Measurements from ENCODE around the gene CDH23. TPM values are rescaled to one million over a fixed set of nuclear protein-coding genes. Genes with fewer than 3 reads are reported as not detected.

Gene CDH23
- total RNA-seq, 2 experiments from 2014 or later, result 4.6 to 5.2 TPM

GRCh38 chr10:71537681-71538080 is 141.0 kb downstream of the CDH23 start:
- Histone ChIP-seq H3K27me3 (ENCODE audit: control insufficient read depth in 1 of 2, insufficient read depth in 2 of 2, low read length in 2 of 2) (no peaks in the 10 kb centered on the region), H3K4me1 (ENCODE audit: insufficient read depth, low read length) (no peaks in the 10 kb centered on the region), H3K36me3 (ENCODE audit: insufficient read depth, low read length) (no peaks in the 10 kb centered on the region), H3K4me3 (ENCODE audit: low read length) (no peak overlapping the region), H3K9me3 (ENCODE audit: control insufficient read depth in 1 of 2, insufficient read depth in 1 of 2, low read length in 2 of 2) (no peaks in the 10 kb centered on the region), H3K27ac (ENCODE audit: low read depth in 1 of 2, low read length in 2 of 2) (no peak overlapping the region)
- Mint-ChIP-seq H3K4me3 (no peak overlapping the region), H3K4me1 (ENCODE audit: low read depth) (no peaks in the 10 kb centered on the region), H3K27me3 (no peaks in the 10 kb centered on the region), H3K9me3 (no peaks in the 10 kb centered on the region), H3K36me3 (ENCODE audit: low read depth) (no peaks in the 10 kb centered on the region), H3K27ac (no peak overlapping the region)
- TF ChIP-seq, protein P1, sequence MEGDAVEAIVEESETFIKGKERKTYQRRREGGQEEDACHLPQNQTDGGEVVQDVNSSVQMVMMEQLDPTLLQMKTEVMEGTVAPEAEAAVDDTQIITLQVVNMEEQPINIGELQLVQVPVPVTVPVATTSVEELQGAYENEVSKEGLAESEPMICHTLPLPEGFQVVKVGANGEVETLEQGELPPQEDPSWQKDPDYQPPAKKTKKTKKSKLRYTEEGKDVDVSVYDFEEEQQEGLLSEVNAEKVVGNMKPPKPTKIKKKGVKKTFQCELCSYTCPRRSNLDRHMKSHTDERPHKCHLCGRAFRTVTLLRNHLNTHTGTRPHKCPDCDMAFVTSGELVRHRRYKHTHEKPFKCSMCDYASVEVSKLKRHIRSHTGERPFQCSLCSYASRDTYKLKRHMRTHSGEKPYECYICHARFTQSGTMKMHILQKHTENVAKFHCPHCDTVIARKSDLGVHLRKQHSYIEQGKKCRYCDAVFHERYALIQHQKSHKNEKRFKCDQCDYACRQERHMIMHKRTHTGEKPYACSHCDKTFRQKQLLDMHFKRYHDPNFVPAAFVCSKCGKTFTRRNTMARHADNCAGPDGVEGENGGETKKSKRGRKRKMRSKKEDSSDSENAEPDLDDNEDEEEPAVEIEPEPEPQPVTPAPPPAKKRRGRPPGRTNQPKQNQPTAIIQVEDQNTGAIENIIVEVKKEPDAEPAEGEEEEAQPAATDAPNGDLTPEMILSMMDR (IDR thresholded peaks at IDR 0.05), result no peak
- DNase-seq (no peak), ATAC-seq (ENCODE audit: poor library complexity) (no peak)
- POLR2A ChIA-PET, result no interaction called here
- intact Hi-C loops (cut with DNase I, micrococcal nuclease), result no loop called here
- CTCF ChIA-PET, result no interaction called here

DNA sequence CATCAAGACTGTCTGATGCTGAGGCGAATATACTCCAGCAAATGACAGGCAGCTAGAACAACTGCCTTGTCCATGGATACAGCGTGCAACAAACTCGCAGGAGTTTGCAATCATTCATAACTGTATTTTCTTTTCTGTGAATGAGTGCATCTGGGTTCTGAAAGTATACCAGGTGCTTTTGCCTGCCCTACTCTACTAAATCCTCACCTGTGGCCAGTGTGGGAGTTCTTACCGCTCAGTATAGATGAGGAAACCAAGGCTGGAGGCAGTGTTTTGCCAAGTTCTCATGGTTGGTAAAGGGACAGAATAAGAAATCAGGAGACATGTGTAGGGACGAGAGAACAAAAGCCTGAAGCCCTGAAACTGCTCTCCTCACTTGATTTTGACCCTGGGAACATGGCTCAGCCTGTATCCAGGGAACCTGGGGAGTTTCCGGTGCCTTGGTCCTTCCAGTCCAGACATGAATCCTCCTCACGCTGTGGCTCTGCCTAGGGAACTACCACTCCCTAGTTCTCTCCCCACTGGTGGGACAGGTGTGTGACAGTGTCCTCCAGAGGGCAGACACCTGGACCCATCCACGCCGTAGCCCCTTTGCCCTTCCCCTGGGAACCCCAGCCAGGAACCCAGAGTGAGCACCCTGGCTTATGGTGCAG is 142.0 kb downstream of the CDH23 start:
- Mint-ChIP-seq H3K4me1 (ENCODE audit: low read depth) (no peaks in the 10 kb centered on the region), H3K36me3 (ENCODE audit: low read depth) (no peaks in the 10 kb centered on the region), H3K9me3 (no peaks in the 10 kb centered on the region), H3K27ac (no peak overlapping the region), H3K27me3 (no peaks in the 10 kb centered on the region), H3K4me3 (no peak overlapping the region)
- H3K4me1 ChIP-seq (ENCODE audit: insufficient read depth, low read length), result no peaks in the 10 kb centered on the region
- ATAC-seq (ENCODE audit: poor library complexity), result no peak
- no peaks in the 10 kb centered on the region for H3K9me3 ChIP-seq (ENCODE audit: control insufficient read depth in 1 of 2, insufficient read depth in 1 of 2, low read length in 2 of 2)
- H3K36me3 ChIP-seq (ENCODE audit: insufficient read depth, low read length), result no peaks in the 10 kb centered on the region
- H3K4me3 ChIP-seq (ENCODE audit: low read length), result no peak overlapping the region
- ChIA-PET CTCF (no interaction called here), POLR2A (no interaction called here)
- DNase-seq, result no peak
- H3K27ac ChIP-seq (ENCODE audit: low read depth in 1 of 2, low read length in 2 of 2), result no peak overlapping the region
- intact Hi-C loops (cut with DNase I, micrococcal nuclease), result no loop called here
- no peaks in the 10 kb centered on the region for H3K27me3 ChIP-seq (ENCODE audit: control insufficient read depth in 1 of 2, insufficient read depth in 2 of 2, low read length in 2 of 2)
- TF ChIP-seq, protein P1 (IDR thresholded peaks at IDR 0.05), result no peak

- H3K4me1 ChIP-seq (ENCODE audit: insufficient read depth, low read length), result no peaks in the 10 kb centered on the region
- no peak overlapping the region for H3K4me3 ChIP-seq (ENCODE audit: low read length)
- Mint-ChIP-seq H3K4me1 (ENCODE audit: low read depth) (no peaks in the 10 kb centered on the region), H3K4me3 (no peak overlapping the region), H3K27me3 (no peaks in the 10 kb centered on the region), H3K9me3 (no peaks in the 10 kb centered on the region), H3K27ac (no peak overlapping the region), H3K36me3 (ENCODE audit: low read depth) (no peaks in the 10 kb centered on the region)
- CTCF ChIA-PET, result no interaction called here
- POLR2A ChIA-PET, result no interaction called here
- TF ChIP-seq, protein P1 (IDR thresholded peaks at IDR 0.05), result no peak
- no peaks in the 10 kb centered on the region for H3K27me3 ChIP-seq (ENCODE audit: control insufficient read depth in 1 of 2, insufficient read depth in 2 of 2, low read length in 2 of 2)
- no peak for ATAC-seq (ENCODE audit: poor library complexity)
- DNase-seq, result no peak
- H3K9me3 ChIP-seq (ENCODE audit: control insufficient read depth in 1 of 2, insufficient read depth in 1 of 2, low read length in 2 of 2), result no peaks in the 10 kb centered on the region
- no peaks in the 10 kb centered on the region for H3K36me3 ChIP-seq (ENCODE audit: insufficient read depth, low read length)
- intact Hi-C loops (cut with DNase I, micrococcal nuclease), result no loop called here
- H3K27ac ChIP-seq (ENCODE audit: low read depth in 1 of 2, low read length in 2 of 2), result no peak overlapping the region
Measured at GRCh38 chr10:71539442-71540118, 142.9 kb downstream of the CDH23 start.
